IMR-90 (cell line): Measurements from ENCODE around the gene PTBP1. TPM values are rescaled to one million over a fixed set of nuclear protein-coding genes. Genes with fewer than 3 reads are reported as not detected.

Experiments
- ATAC-seq: fragments of 200-7000 bp; cut with Tn5 transposase; 2 replicates; pipeline ENCODE4 v1.9.1; 2020; ENCODE audit warnings: low read depth, mild to moderate bottlenecking, moderate library complexity
- BruUV-seq: library from RNA; stranded (reverse); fragments of 400-500 nt; replicated peaks from 2 replicates; lab custom pipeline; 2021; lab: Mats Ljungman, UMichigan
- CTCF ChIA-PET: fragments of 300-600 bp; formaldehyde crosslinking; extraction: SDS; loops from one replicate; lab custom pipeline; 2021; ENCODE audit warnings: antibody characterized with exemption; lab: Yijun Ruan, JAX
- POLR2A ChIA-PET: fragments of 300-600 bp; sonication (Branson Sonifier 250); formaldehyde crosslinking; loops from one replicate; lab custom pipeline; 2022; ENCODE audit warnings: antibody characterized with exemption; ENCODE audit not compliant: unreplicated experiment; lab: Charles Lee
- DNase-seq: peaks from one replicate; pipeline ENCODE4 v3.0.0; 2013
- H2AFZ ChIP-seq: replicated peaks from 2 replicates; pipeline ENCODE3; 2013; ENCODE audit warnings: low read length, mild to moderate bottlenecking; ENCODE audit not compliant: poor library complexity
- H2AK5ac ChIP-seq: 2 replicates; pipeline ENCODE4 v1.6.1; 2013; ENCODE audit warnings: low read depth, low read length, inconsistent platforms
- H2AK9ac ChIP-seq: replicated peaks from 2 replicates; pipeline ENCODE3; 2013; ENCODE audit warnings: mild to moderate bottlenecking, low read depth, low read length, moderate library complexity; ENCODE audit not compliant: poor library complexity
- H2BK120ac ChIP-seq: 2 replicates; pipeline ENCODE4 v1.6.1; 2013; ENCODE audit warnings: low read depth, low read length, inconsistent platforms
- H2BK15ac ChIP-seq: 3 replicates; pipeline ENCODE4 v1.6.1; 2013; ENCODE audit warnings: low read depth, low read length, inconsistent platforms
- H2BK20ac ChIP-seq: 2 replicates; pipeline ENCODE4 v1.6.1; 2013; ENCODE audit warnings: low read depth, mild to moderate bottlenecking, inconsistent platforms, low read length, moderate library complexity
- H2BK5ac ChIP-seq: 2 replicates; pipeline ENCODE4 v1.6.1; 2013; ENCODE audit warnings: mild to moderate bottlenecking, low read depth, low read length, inconsistent platforms; ENCODE audit not compliant: poor library complexity, severe bottlenecking
- H3K14ac ChIP-seq: replicated peaks from 2 replicates; pipeline ENCODE4 v1.6.1; 2013; ENCODE audit warnings: low read depth, low read length, inconsistent platforms
- H3K18ac ChIP-seq: 2 replicates; pipeline ENCODE4 v1.6.1; 2013; ENCODE audit warnings: low read depth, low read length, control low read depth
- H3K23ac ChIP-seq: 2 replicates; pipeline ENCODE4 v1.6.1; 2013; ENCODE audit warnings: low read depth, low read length, inconsistent platforms
- H3K27ac ChIP-seq: 2 replicates; pipeline ENCODE4 v1.5.1; 2013; ENCODE audit warnings: mild to moderate bottlenecking, control low read depth, low read length; ENCODE audit not compliant: insufficient read depth
- H3K27me3 ChIP-seq: 2 replicates; pipeline ENCODE4 v1.6.1; 2013; ENCODE audit warnings: low read length; ENCODE audit not compliant: control insufficient read depth, insufficient read depth
- H3K36me3 ChIP-seq: 2 replicates; pipeline ENCODE4 v1.6.1; 2013; ENCODE audit warnings: low read length, mixed read lengths; ENCODE audit not compliant: control insufficient read depth, insufficient read depth
- H3K4ac ChIP-seq: 2 replicates; pipeline ENCODE4 v1.6.1; 2013; ENCODE audit warnings: low read depth, low read length, inconsistent platforms
- H3K4me1 ChIP-seq: 2 replicates; pipeline ENCODE4 v1.6.1; 2013; ENCODE audit warnings: low read length, mixed read lengths; ENCODE audit not compliant: control insufficient read depth, insufficient read depth
- H3K4me2 ChIP-seq: 2 replicates; pipeline ENCODE4 v1.6.1; 2013; ENCODE audit warnings: low read depth, mild to moderate bottlenecking, control low read depth, low read length, moderate library complexity
- H3K4me3 ChIP-seq: 2 replicates; pipeline ENCODE4 v1.5.1; 2013; ENCODE audit warnings: low read depth, mild to moderate bottlenecking, control low read depth, low read length, moderate library complexity; ENCODE audit not compliant: insufficient read depth
- H3K56ac ChIP-seq: 2 replicates; pipeline ENCODE4 v1.6.1; 2013; ENCODE audit warnings: low read length, inconsistent platforms; ENCODE audit not compliant: insufficient read depth; ENCODE audit errors: extremely low read depth
- H3K79me1 ChIP-seq, 2 experiments: 2 replicates each; pipeline ENCODE4 v1.6.1; 2013; ENCODE audit warnings: low read length in 2 of 2, inconsistent platforms in 1 of 2, low read depth in 1 of 2
- H3K9ac ChIP-seq: 2 replicates; pipeline ENCODE4 v1.6.1; 2013; ENCODE audit warnings: low read depth, low read length, control low read depth
- H3K9me1 ChIP-seq: 2 replicates; pipeline ENCODE4 v1.6.1; 2013; ENCODE audit warnings: low read length, inconsistent platforms; ENCODE audit not compliant: insufficient read depth
- H3K9me3 ChIP-seq: 2 replicates; pipeline ENCODE4 v1.6.1; 2013; ENCODE audit warnings: low read length; ENCODE audit not compliant: control insufficient read depth, insufficient read depth
- H4K20me1 ChIP-seq: 2 replicates; pipeline ENCODE4 v1.6.1; 2013; ENCODE audit warnings: low read length, inconsistent platforms; ENCODE audit not compliant: insufficient read depth
- H4K5ac ChIP-seq: 2 replicates; pipeline ENCODE4 v1.6.1; 2013; ENCODE audit warnings: mild to moderate bottlenecking, low read depth, low read length, control low read depth
- H4K8ac ChIP-seq, 2 experiments: 2 replicates each; pipeline ENCODE4 v1.6.1; 2013; ENCODE audit warnings: low read depth in 2 of 2, low read length in 2 of 2, control low read depth in 1 of 2, inconsistent platforms in 1 of 2
- H4K91ac ChIP-seq: 2 replicates; pipeline ENCODE4 v1.6.1; 2013; ENCODE audit warnings: low read depth, low read length, inconsistent platforms; ENCODE audit not compliant: insufficient read depth
- CEBPB ChIP-seq: IDR thresholded peaks from 2 replicates; pipeline ENCODE4 v1.6.1; 2012; ENCODE audit warnings: low read depth, low read length, improper control_type of control experiment
- FOS ChIP-seq: fragments of 150-350 bp; IDR thresholded peaks from 2 replicates; pipeline ENCODE4 v1.6.1; 2016; ENCODE audit warnings: low read depth, low read length
- MAFK ChIP-seq: IDR thresholded peaks from 2 replicates; pipeline ENCODE4 v1.6.1; 2012; ENCODE audit warnings: low read depth, low read length, improper control_type of control experiment
- NFE2L2 ChIP-seq: fragments of 150-350 bp; IDR thresholded peaks from 2 replicates; pipeline ENCODE4 v1.6.1; 2016; ENCODE audit warnings: low read depth, mild to moderate bottlenecking, low read length
- POLR2A ChIP-seq: IDR thresholded peaks from 2 replicates; pipeline ENCODE4 v1.6.1; 2012; ENCODE audit warnings: mild to moderate bottlenecking, low read depth, low read length
- RAD21 ChIP-seq: IDR thresholded peaks from 2 replicates; pipeline ENCODE4 v1.6.1; 2012; ENCODE audit warnings: low read length, improper control_type of control experiment
- RCOR1 ChIP-seq: IDR thresholded peaks from 2 replicates; pipeline ENCODE4 v1.6.1; 2012; ENCODE audit warnings: mild to moderate bottlenecking, low read length, improper control_type of control experiment; ENCODE audit not compliant: insufficient replicate concordance
- WGBS, 2 experiments: methylation state at CpG; one replicate each; pipeline versions ENCODE4 v1.1.5 to v1.1.7; 2013; ENCODE audit warnings: missing lambda C conversion rate in 2 of 2; ENCODE audit not compliant: insufficient read length in 1 of 2; ENCODE audit errors: extremely low coverage in 2 of 2; 5-methylcytosine and 5-hydroxymethylcytosine counted together
- dilution Hi-C: fragments of 300-500 bp; cut with HindIII; formaldehyde crosslinking; loops from one replicate; pipeline ENCODE4 v1.14.3; 2018; ENCODE audit warnings: low sequenced_read_pairs; ENCODE audit not compliant: unreplicated experiment
- in situ Hi-C: fragments of 300-500 bp; cut with MboI; formaldehyde crosslinking; loops from 3 replicates; pipeline ENCODE4 v1.14.3; 2019; ENCODE audit warnings: low sequenced_read_pairs, inconsistent platforms, mixed read lengths
- intact Hi-C: fragments of 100-400 bp; cut with micrococcal nuclease; formaldehyde crosslinking; loops from 2 replicates; pipeline ENCODE4 v1.10.0; 2022
- polyA plus RNA-seq, 3 experiments: library from polyadenylated mRNA; depleted of rRNA; stranded (reverse); fragments of >200 nt; gene quantifications; 2 replicates each; pipeline ENCODE4 v1.2.3, GENCODE V29; 2012; ENCODE audit warnings: low replicate concordance in 1 of 3
- total RNA-seq: library from RNA; depleted of rRNA; stranded (reverse); fragments of >200 nt; gene quantifications from 2 replicates; pipeline ENCODE4 v1.2.3, GENCODE V29; 2012
- TF ChIP-seq, protein P1 (sequence below): fragments of 150-350 bp; IDR thresholded peaks from 2 replicates; pipeline ENCODE4 v1.6.1; 2016; ENCODE audit warnings: low read depth, mild to moderate bottlenecking, low read length, moderate library complexity, borderline replicate concordance
- TF ChIP-seq, protein P2 (sequence below): fragments of 150-350 bp; IDR thresholded peaks from 2 replicates; pipeline ENCODE4 v1.6.1; 2017; ENCODE audit warnings: mild to moderate bottlenecking, antibody characterized with exemption, low read length, low read depth

PTBP1 gene
- total and polyA plus RNA-seq, 2 of the 4 experiments (the other 2 are of a cell fraction) = 146 to 269 TPM

DNA sequence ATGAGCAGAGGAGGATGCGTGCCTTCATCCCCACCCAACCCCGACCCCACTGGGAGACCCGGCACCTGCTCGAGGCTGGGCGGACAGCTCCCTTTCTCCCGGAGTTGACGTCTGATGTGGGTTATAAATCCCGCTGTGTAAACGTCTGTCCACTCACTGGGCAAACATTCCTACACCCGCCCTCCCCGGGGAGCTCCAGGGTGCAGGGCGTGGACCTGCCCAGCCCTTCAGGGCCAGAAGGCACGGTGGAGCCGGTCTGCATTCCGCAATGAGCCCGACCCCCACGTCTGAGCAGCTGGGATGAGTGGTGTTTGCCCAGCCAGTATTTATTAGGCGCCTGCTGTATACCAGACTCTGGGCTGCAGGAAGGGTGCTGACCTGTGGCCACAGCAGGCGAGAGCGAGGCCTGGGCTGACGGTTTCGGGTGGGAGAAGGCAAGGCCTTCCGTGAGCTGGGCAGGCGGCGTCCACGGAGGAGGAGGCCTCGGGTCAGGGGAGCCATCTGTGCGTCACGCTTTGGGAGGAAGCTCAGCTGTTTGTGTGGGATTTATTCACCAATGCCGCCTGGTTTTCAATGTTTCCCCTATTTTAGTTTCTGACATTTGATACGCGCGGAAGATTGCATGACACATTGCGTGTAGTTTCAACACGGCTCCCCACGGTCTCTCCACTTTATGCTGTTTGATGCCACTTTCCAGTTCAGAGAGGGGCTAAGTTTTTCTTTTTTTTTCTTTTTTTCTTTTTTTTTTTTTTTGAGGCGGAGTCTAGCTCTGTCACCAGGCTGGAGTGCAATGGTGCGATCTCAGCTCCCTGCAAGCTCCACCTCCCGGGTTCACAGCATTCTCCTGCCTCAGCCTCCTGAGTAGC lies 44.4 kb upstream of the PTBP1 start:
- 0 out of 3 replicates have a peak overlapping the region, but pooled peaks have one; percentile 57 for H2BK15ac ChIP-seq
- H2BK120ac ChIP-seq = peak overlapping the region; percentile 60; the same call in 1 of the 2 replicates
- ChIA-PET POLR2A (interaction anchor here (0.6 to 1.0 kb wide), 4 partner anchors 76 to 473 kb away, joined by 3 to 6 read pairs (median 3); no protein-coding TSS in a partner anchor), CTCF (no interaction called here)
- H3K18ac ChIP-seq = peak overlapping the region; percentile 18
- H2AK5ac ChIP-seq = peak overlapping the region; percentile 15; the same call in 1 of the 2 replicates
- DNase-seq = peak; percentile 90
- peak overlapping the region; percentile 86 for H2AFZ ChIP-seq
- H3K14ac ChIP-seq = peak overlapping the region; percentile 27; the same call in 1 of the 2 replicates
- peaks cover 4% of the 10 kb centered on the region; the same call in 1 of the 2 replicates for H3K9me3 ChIP-seq
- H4K20me1 ChIP-seq = 0 out of 2 replicates have a peak, but pooled peaks cover 3% of the 10 kb centered on the region
- peak; percentile 57 for ATAC-seq
- peak overlapping the region; percentile 1; the same call in 1 of the 2 replicates for H2BK20ac ChIP-seq
- H2AK9ac ChIP-seq = peak overlapping the region; percentile 97
- in situ Hi-C loops = no loop called here
- no peaks in the 10 kb centered on the region for H3K79me1 ChIP-seq
- H3K4me1 ChIP-seq = peaks cover 15% of the 10 kb centered on the region
- peak overlapping the region; percentile 8; the same call in 1 of the 2 replicates for H3K56ac ChIP-seq
- peak overlapping the region in 1 of 2 experiments; percentile 87; a peak in 2 of 4 replicates for H4K8ac ChIP-seq
- H3K4ac ChIP-seq = peak overlapping the region; percentile 77
- peaks cover 7% of the 10 kb centered on the region; the same call in 1 of the 2 replicates for H3K9me1 ChIP-seq
- H3K4me3 ChIP-seq = no peak overlapping the region
- dilution Hi-C loops = no loop called here
- H3K36me3 ChIP-seq = no peaks in the 10 kb centered on the region
- peak overlapping the region; percentile 82 for H2BK5ac ChIP-seq
- no peak overlapping the region; the same call in 1 of the 2 replicates for H3K9ac ChIP-seq
- 61% methylated on average over 7 of the region's 39 CpGs; no CpG with 5 or more reads in 1 of the 2 experiments for WGBS, 2 experiments
- H3K23ac ChIP-seq = peak overlapping the region; percentile 18; the same call in 1 of the 2 replicates
- peak overlapping the region; percentile 8; the same call in 1 of the 2 replicates for H3K4me2 ChIP-seq
- intact Hi-C loops = no loop called here
- peak; percentile 45; the same call in 1 of the 2 replicates for TF ChIP-seq FOS
- peak; percentile 74 for TF ChIP-seq CEBPB
- no peak for TF ChIP-seq MAFK
- TF ChIP-seq, protein P1, sequence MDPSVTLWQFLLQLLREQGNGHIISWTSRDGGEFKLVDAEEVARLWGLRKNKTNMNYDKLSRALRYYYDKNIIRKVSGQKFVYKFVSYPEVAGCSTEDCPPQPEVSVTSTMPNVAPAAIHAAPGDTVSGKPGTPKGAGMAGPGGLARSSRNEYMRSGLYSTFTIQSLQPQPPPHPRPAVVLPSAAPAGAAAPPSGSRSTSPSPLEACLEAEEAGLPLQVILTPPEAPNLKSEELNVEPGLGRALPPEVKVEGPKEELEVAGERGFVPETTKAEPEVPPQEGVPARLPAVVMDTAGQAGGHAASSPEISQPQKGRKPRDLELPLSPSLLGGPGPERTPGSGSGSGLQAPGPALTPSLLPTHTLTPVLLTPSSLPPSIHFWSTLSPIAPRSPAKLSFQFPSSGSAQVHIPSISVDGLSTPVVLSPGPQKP = no peak
- TF ChIP-seq RAD21 = no peak
- TF ChIP-seq RCOR1 = no peak
- TF ChIP-seq NFE2L2 = no peak
- TF ChIP-seq POLR2A = no peak
- TF ChIP-seq, protein P2, sequence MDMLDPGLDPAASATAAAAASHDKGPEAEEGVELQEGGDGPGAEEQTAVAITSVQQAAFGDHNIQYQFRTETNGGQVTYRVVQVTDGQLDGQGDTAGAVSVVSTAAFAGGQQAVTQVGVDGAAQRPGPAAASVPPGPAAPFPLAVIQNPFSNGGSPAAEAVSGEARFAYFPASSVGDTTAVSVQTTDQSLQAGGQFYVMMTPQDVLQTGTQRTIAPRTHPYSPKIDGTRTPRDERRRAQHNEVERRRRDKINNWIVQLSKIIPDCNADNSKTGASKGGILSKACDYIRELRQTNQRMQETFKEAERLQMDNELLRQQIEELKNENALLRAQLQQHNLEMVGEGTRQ = 0 out of 2 replicates have a peak, but pooled peaks have one; percentile 11
- H4K5ac ChIP-seq = peak overlapping the region; percentile 13
- H3K27me3 ChIP-seq = no peaks in the 10 kb centered on the region
- H4K91ac ChIP-seq = peak overlapping the region; percentile 78
- no TSS peak for BruUV-seq
- peak overlapping the region; percentile 79 for H3K27ac ChIP-seq
